ENCODE results near the gene ZNF609.

Gene ZNF609

GRCh38 chr15:64456634-64457108 lies 3.7 kb upstream of the ZNF609 start:
- H3K9me3 ChIP-seq (ENCODE audit: control insufficient read depth, low read length), result no peaks in the 10 kb centered on the region
- H3K9ac ChIP-seq (ENCODE audit: low read length), result no peak overlapping the region
- H3K36me3 ChIP-seq (ENCODE audit: control insufficient read depth, insufficient read depth, low read length, severe bottlenecking), result peaks cover 21% of the 10 kb centered on the region
- no peak overlapping the region for H3K4me3 ChIP-seq (ENCODE audit: low read length)
- no peaks in the 10 kb centered on the region for H3K27me3 ChIP-seq (replicated peaks; ENCODE audit: control insufficient read depth, insufficient read depth, low read length)
- peak; percentile 22 for DNase-seq (ENCODE audit: low read depth)
- H3K4me1 ChIP-seq (ENCODE audit: control insufficient read depth, insufficient read depth, low read length), result peaks cover 10% of the 10 kb centered on the region

DNA sequence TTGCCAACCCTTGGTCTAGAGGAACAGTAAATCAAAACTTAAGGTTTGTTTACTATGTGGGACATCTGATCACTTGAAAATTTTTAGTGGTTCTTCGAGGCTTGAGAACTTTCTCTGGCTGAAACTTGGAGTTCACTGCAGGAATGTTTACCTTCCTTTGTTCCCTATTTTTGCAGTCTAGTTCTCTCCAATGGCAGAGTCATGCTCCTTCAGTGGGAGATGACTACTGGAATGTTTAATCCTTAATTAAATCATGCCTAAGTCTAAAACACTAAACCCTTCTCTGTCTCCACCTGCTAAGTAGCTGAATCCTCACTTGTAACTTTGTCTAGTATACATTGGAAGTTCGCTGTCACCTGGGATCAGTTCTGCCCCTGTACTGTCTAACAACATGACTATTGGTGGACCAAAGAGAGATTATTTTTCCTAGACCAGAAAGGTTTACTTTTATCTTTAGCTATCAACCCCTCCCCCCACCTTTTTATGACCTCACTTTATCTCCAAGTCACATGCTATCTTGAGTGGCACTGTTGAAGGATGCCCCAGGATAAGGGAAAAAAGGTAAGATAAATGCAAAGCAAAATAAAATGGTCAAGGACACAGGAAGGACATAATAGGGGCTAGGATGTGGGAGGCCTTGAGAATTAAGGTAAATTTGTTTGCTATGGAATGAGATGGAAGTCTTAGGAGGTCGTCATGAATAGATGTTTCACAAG lies 1.2 kb upstream of the ZNF609 start:
- Histone ChIP-seq H3K9ac (ENCODE audit: low read length) (no peak overlapping the region), H3K4me1 (ENCODE audit: control insufficient read depth, insufficient read depth, low read length) (peaks cover 22% of the 10 kb centered on the region), H3K36me3 (ENCODE audit: control insufficient read depth, insufficient read depth, low read length, severe bottlenecking) (peaks cover 21% of the 10 kb centered on the region), H3K9me3 (ENCODE audit: control insufficient read depth, low read length) (no peaks in the 10 kb centered on the region), H3K4me3 (ENCODE audit: low read length) (no peak overlapping the region), H3K27me3 (replicated peaks; ENCODE audit: control insufficient read depth, insufficient read depth, low read length) (no peaks in the 10 kb centered on the region)
- no peak for DNase-seq (ENCODE audit: low read depth)

DNA sequence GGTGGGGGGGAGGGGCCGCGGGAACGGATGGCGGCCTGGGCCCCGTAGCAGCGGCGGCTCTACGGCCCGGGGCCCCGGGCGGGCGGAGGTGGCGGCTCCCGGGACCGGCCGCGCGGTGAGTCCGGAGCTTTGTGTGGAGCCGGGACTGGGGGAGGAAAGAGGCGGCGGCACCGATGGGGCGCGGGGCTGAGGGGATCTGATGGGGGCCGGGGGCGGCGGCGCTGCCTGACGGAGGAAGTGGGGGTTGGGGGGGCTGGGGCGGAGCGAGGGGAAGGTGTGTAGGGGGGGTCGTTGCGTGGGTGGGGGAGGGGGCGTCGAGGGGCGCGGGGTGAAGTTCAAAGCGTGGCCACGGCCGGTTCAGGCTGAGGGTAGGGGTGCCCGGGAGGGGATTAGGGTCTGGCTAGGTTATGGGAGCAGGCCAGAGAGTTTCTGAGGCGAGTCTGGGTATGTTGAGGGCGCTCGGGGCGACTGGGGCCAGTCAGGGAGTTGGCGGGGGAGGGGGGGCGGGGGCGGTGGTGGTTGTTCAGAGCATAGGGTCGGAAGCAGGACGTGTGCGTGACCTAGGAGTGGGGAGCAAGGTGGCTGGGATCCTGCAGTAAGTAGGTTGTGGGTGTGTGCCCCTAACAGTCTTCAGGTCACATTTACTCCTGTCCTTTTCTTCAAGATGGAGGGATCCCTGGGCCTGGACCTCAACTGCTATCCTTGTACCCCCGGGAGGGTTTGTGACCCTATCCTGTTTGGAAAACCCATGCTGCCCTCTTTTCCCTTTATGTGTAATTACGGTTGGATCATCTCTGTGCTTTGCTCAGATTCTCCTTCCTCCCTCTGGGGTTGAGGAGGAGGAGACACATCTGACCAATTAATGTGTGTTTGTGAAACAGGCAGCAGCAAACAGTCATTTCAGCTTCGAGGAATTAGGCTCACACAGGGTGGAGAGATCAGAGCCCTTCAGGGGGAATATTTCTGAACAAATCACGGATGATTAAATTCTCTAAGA lies 644 bp downstream of the ZNF609 start:
- H3K9me3 ChIP-seq (ENCODE audit: control insufficient read depth, low read length), result no peaks in the 10 kb centered on the region
- peak overlapping the region; percentile 88 for H3K4me3 ChIP-seq (ENCODE audit: low read length)
- DNase-seq (ENCODE audit: low read depth), result peak; percentile 82
- peak overlapping the region; percentile 79 for H3K9ac ChIP-seq (ENCODE audit: low read length)
- peaks cover 29% of the 10 kb centered on the region for H3K4me1 ChIP-seq (ENCODE audit: control insufficient read depth, insufficient read depth, low read length)
- peaks cover 9% of the 10 kb centered on the region for H3K36me3 ChIP-seq (ENCODE audit: control insufficient read depth, insufficient read depth, low read length, severe bottlenecking)
- H3K27me3 ChIP-seq (replicated peaks; ENCODE audit: control insufficient read depth, insufficient read depth, low read length), result no peaks in the 10 kb centered on the region

DNA sequence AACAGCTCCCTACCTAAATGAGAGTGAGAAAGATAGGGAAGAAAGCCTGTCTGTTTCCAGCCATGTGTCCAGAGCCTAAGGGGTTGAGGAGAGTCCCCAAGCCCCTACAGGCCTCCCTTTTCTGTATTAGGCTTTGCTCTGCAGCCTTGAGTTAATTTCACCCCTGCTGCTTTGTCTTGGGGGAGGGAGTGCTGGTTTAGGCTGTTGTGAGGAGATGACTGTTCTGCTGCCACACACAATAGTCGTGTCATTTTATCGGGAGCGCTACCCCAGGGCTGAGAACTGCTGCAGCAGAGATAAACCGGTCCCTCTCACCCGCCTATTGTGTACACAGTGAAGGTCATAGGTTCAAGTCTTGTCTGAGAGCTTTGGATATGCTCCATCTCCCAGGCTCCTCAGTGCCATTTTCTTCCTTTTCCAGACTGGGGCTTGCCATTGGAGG lies 1.4 kb downstream of the ZNF609 start:
- Histone ChIP-seq H3K9me3 (ENCODE audit: control insufficient read depth, low read length) (no peaks in the 10 kb centered on the region), H3K27me3 (replicated peaks; ENCODE audit: control insufficient read depth, insufficient read depth, low read length) (no peaks in the 10 kb centered on the region), H3K9ac (ENCODE audit: low read length) (peak overlapping the region; percentile 79), H3K36me3 (ENCODE audit: control insufficient read depth, insufficient read depth, low read length, severe bottlenecking) (peaks cover 8% of the 10 kb centered on the region), H3K4me3 (ENCODE audit: low read length) (peak overlapping the region; percentile 88), H3K4me1 (ENCODE audit: control insufficient read depth, insufficient read depth, low read length) (peaks cover 29% of the 10 kb centered on the region)
- peak; percentile 40 for DNase-seq (ENCODE audit: low read depth)

DNA sequence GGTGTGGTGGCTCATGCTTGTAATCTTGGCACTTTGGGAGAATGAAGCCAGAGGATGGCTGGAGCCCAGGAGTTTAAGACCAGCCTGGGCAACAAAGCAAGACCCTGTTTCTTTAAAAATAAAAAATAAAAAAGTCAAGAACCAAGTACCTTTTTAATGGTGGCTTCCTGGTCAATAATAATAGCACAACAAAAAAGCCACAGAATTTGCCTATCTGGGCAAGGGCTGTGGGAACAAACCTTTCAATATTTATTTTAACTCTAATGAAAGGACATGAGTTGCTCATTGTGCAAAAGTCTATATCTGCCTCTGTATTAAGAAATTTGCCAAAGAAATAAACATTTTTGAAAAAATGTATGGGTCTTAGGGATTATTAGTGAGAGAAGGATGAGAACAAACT lies 2.1 kb downstream of the ZNF609 start:
- H3K4me1 ChIP-seq (ENCODE audit: control insufficient read depth, insufficient read depth, low read length), result peaks cover 29% of the 10 kb centered on the region
- H3K9ac ChIP-seq (ENCODE audit: low read length), result no peak overlapping the region
- no peak for DNase-seq (ENCODE audit: low read depth)
- H3K9me3 ChIP-seq (ENCODE audit: control insufficient read depth, low read length), result no peaks in the 10 kb centered on the region
- peaks cover 8% of the 10 kb centered on the region for H3K36me3 ChIP-seq (ENCODE audit: control insufficient read depth, insufficient read depth, low read length, severe bottlenecking)
- H3K4me3 ChIP-seq (ENCODE audit: low read length), result peak overlapping the region; percentile 88
- no peaks in the 10 kb centered on the region for H3K27me3 ChIP-seq (replicated peaks; ENCODE audit: control insufficient read depth, insufficient read depth, low read length)

DNA sequence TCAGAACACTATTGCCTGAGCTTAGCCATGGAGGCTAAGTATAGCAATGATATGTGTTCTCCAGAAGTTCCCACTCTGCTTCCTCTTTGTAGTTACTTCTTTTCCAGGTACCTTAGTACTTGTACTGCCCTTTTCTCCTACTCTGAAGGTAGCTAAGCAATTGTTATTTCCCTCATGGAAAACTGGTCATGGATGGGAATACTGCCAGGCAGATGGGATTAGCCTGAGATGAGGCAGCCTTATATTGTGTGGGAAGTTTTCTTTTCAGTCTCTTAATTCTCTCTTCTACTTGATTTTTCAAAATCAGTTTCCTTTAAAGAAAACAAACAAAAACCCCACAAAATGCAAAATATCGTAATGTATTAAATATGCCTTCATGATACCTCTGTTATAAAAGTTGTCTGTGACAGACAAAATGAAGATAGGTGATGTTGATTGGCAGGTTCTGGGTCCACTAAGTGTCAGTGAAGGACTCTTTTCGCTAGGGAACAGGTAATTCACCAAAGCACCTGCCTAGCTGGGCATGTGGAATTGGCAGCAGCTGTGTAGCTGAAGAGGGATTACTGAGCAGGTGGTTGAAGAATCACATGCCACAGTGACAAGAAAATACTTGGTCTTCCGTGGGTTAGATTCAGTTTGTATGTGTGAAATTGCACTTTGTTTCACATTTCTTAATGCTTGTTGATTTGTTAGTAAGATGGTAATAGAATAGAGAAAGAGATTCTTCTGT lies 4.1 kb downstream of the ZNF609 start:
- Histone ChIP-seq H3K9me3 (ENCODE audit: control insufficient read depth, low read length) (no peaks in the 10 kb centered on the region), H3K4me3 (ENCODE audit: low read length) (no peak overlapping the region), H3K9ac (ENCODE audit: low read length) (no peak overlapping the region), H3K36me3 (ENCODE audit: control insufficient read depth, insufficient read depth, low read length, severe bottlenecking) (peaks cover 3% of the 10 kb centered on the region), H3K27me3 (replicated peaks; ENCODE audit: control insufficient read depth, insufficient read depth, low read length) (no peaks in the 10 kb centered on the region), H3K4me1 (ENCODE audit: control insufficient read depth, insufficient read depth, low read length) (peaks cover 29% of the 10 kb centered on the region)
- peak; percentile 24 for DNase-seq (ENCODE audit: low read depth)

DNA sequence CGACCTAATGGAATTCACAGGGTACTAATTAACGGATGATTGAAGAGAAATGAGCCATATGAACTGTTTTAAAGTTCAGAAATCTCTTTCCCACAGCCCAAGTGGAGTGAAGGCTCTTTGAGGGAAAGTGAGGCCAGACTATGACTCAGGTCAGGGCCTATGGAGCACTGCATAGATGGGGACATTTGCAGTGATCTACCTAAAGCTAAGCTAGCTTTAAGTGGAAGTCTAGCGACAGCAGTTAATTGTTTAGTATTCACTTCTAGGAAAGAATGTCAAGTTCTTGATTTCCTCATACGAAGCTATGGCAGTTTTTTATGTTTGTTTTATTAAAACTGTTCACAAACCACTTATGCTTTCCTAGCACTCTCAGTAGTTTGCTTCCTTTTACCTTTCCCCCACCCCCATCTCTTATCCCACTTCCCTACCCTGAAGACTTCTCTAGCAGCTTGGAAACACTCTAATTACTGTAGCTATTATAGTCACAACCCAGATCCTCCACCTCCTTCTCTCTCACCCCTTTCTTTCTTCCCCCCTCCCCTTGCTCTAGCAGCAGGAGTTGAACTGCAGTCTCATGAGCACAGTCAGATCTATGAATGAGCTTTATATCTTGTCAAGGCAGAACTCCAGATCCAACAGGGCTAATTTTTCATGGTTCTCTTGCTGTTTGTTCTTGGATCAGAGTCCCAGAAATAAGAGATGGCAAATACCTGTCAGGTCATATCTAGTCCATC lies 6.2 kb downstream of the ZNF609 start:
- H3K4me3 ChIP-seq (ENCODE audit: low read length), result no peak overlapping the region
- no peaks in the 10 kb centered on the region for H3K9me3 ChIP-seq (ENCODE audit: control insufficient read depth, low read length)

GRCh38 chr15:64472161-64472560 lies 11.8 kb downstream of the ZNF609 start:
- Histone ChIP-seq H3K4me3 (ENCODE audit: low read length) (no peak overlapping the region), H3K27me3 (replicated peaks; ENCODE audit: control insufficient read depth, insufficient read depth, low read length) (no peaks in the 10 kb centered on the region), H3K4me1 (ENCODE audit: control insufficient read depth, insufficient read depth, low read length) (no peaks in the 10 kb centered on the region), H3K9ac (ENCODE audit: low read length) (no peak overlapping the region), H3K36me3 (ENCODE audit: control insufficient read depth, insufficient read depth, low read length, severe bottlenecking) (no peaks in the 10 kb centered on the region), H3K9me3 (ENCODE audit: control insufficient read depth, low read length) (no peaks in the 10 kb centered on the region)
- DNase-seq (ENCODE audit: low read depth), result no peak

More for the DNA sequence above, 6.2 kb downstream of the ZNF609 start:
- H3K36me3 ChIP-seq (ENCODE audit: control insufficient read depth, insufficient read depth, low read length, severe bottlenecking), result peaks cover 3% of the 10 kb centered on the region
- H3K27me3 ChIP-seq (replicated peaks; ENCODE audit: control insufficient read depth, insufficient read depth, low read length), result no peaks in the 10 kb centered on the region
- DNase-seq (ENCODE audit: low read depth), result no peak
- H3K9ac ChIP-seq (ENCODE audit: low read length), result no peak overlapping the region
- peaks cover 28% of the 10 kb centered on the region for H3K4me1 ChIP-seq (ENCODE audit: control insufficient read depth, insufficient read depth, low read length)

DNA sequence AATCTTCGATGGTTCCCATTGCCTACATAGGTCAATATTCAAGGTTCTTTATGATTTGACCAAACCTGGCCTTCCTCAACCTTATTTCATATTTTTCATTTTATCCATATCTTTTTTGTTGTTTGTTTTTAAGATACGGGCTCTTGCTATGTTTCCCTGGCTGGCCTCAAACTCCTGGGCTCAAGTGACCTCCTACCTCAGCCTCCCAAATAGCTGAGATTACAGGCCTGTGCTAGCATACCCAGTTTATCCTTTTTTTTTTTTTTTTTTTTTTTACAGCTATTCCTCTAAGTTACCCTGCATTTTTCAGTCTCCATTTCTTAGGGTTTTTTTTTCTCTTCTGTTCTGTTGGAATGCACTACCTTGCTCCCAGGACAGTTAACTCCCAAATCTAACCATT lies 14.5 kb downstream of the ZNF609 start:
- Histone ChIP-seq H3K27me3 (replicated peaks; ENCODE audit: control insufficient read depth, insufficient read depth, low read length) (no peaks in the 10 kb centered on the region), H3K9me3 (ENCODE audit: control insufficient read depth, low read length) (no peaks in the 10 kb centered on the region), H3K4me1 (ENCODE audit: control insufficient read depth, insufficient read depth, low read length) (peaks cover 11% of the 10 kb centered on the region), H3K4me3 (ENCODE audit: low read length) (no peak overlapping the region), H3K9ac (ENCODE audit: low read length) (no peak overlapping the region), H3K36me3 (ENCODE audit: control insufficient read depth, insufficient read depth, low read length, severe bottlenecking) (no peaks in the 10 kb centered on the region)
- DNase-seq (ENCODE audit: low read depth), result no peak

DNA sequence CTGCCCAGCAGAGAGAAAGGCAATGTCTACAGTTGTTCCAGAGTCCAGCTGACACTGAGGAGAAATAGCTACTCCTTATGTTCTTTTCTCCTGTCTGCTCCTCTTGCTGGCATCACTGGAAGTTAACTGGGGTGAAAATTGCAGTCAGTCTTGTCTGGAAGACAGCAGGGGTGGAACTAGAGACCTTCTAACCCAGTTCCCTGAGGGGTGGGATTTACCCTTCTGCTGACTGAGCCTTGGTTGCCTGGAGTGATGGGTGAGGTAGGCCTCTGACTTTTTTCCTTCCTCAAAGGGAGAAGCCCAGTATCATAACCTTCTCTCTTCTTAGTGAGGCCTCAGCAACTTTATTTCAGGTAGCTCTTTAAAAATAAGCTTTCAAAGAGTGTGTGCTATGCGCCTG lies 16.2 kb downstream of the ZNF609 start:
- Histone ChIP-seq H3K4me3 (ENCODE audit: low read length) (no peak overlapping the region), H3K9me3 (ENCODE audit: control insufficient read depth, low read length) (no peaks in the 10 kb centered on the region), H3K27me3 (replicated peaks; ENCODE audit: control insufficient read depth, insufficient read depth, low read length) (no peaks in the 10 kb centered on the region), H3K9ac (ENCODE audit: low read length) (no peak overlapping the region), H3K36me3 (ENCODE audit: control insufficient read depth, insufficient read depth, low read length, severe bottlenecking) (no peaks in the 10 kb centered on the region), H3K4me1 (ENCODE audit: control insufficient read depth, insufficient read depth, low read length) (peaks cover 11% of the 10 kb centered on the region)
- no peak for DNase-seq (ENCODE audit: low read depth)
